HG03442 (cell line): ENCODE measurements around the gene ANTKMT.

Experiments
- ATAC-seq: cut with Tn5 transposase; IDR thresholded peaks from one replicate; pipeline ENCODE4 v1.9.1; 2021; ENCODE audit warnings: mild to moderate bottlenecking, moderate library complexity; ENCODE audit not compliant: unreplicated experiment

Gene ANTKMT

GRCh38 chr16:761625-762513 lies 40.9 kb downstream of the ANTKMT start:
- no peak for ATAC-seq

GRCh38 chr16:762595-763268 lies 41.8 kb downstream of the ANTKMT start:
- no peak for ATAC-seq

- no peak for ATAC-seq
Measured at GRCh38 chr16:763369-764183, 42.6 kb downstream of the ANTKMT start.

GRCh38 chr16:764184-764750 lies 43.3 kb downstream of the ANTKMT start:
- no peak for ATAC-seq

GRCh38 chr16:764848-765487 lies 44.0 kb downstream of the ANTKMT start:
- ATAC-seq, result no peak

- ATAC-seq, result no peak
Measured at GRCh38 chr16:765488-765865, 44.5 kb downstream of the ANTKMT start.

GRCh38 chr16:766008-766819 lies 45.3 kb downstream of the ANTKMT start:
- no peak for ATAC-seq

GRCh38 chr16:766820-767640 lies 46.1 kb downstream of the ANTKMT start:
- ATAC-seq, result no peak

- no peak for ATAC-seq
Measured at GRCh38 chr16:767743-768235, 46.8 kb downstream of the ANTKMT start.

GRCh38 chr16:768428-768827 lies 47.5 kb downstream of the ANTKMT start:
- no peak for ATAC-seq

GRCh38 chr16:769184-769784 lies 48.3 kb downstream of the ANTKMT start:
- ATAC-seq, result no peak

- no peak for ATAC-seq
Measured at GRCh38 chr16:769934-770333, 49.0 kb downstream of the ANTKMT start.

- no peak for ATAC-seq
Measured at GRCh38 chr16:770411-770810, 49.5 kb downstream of the ANTKMT start.
